IgD-negative memory B cell (primary cell): ENCODE data around the gene TPRG1. TPM values are rescaled to one million over a fixed set of nuclear protein-coding genes. Genes with fewer than 3 reads are reported as not detected.

ENCODE experiments used
- H3K27ac Mint-ChIP-seq, 3 donors: one replicate each; pipeline ENCODE4 v1.8.0; 2020 to 2022; ENCODE audit warnings: mild to moderate bottlenecking in 3 of 3, mixed read lengths in 3 of 3, moderate library complexity in 1 of 3
- H3K27me3 Mint-ChIP-seq: one replicate; pipeline ENCODE4 v1.8.0; 2021; ENCODE audit warnings: mixed read lengths
- H3K36me3 Mint-ChIP-seq: one replicate; pipeline ENCODE4 v1.8.0; 2020; ENCODE audit warnings: mild to moderate bottlenecking, mixed read lengths
- H3K4me1 Mint-ChIP-seq, 3 donors: one replicate each; pipeline ENCODE4 v1.8.0; 2020 to 2022; ENCODE audit warnings: mixed read lengths in 3 of 3, mild to moderate bottlenecking in 1 of 3
- H3K4me3 Mint-ChIP-seq, 4 donors: one replicate each; pipeline ENCODE4 v1.8.0; 2020 to 2022; ENCODE audit warnings: mild to moderate bottlenecking in 4 of 4, mixed read lengths in 4 of 4, moderate library complexity in 3 of 4
- H3K9me3 Mint-ChIP-seq, 3 donors: one replicate each; pipeline ENCODE4 v1.8.0; 2020 to 2021; ENCODE audit warnings: mixed read lengths in 3 of 3, mild to moderate bottlenecking in 1 of 3
- polyA plus RNA-seq: library from polyadenylated mRNA; unstranded; fragments of 300-500 nt; fragmentation: Illumina TruSeq; gene quantifications from one replicate; pipeline ENCODE4 v1.2.3, GENCODE V29; 2021

The TPRG1 gene
- polyA plus RNA-seq, 1 donor from 2014 or later = not detected

DNA sequence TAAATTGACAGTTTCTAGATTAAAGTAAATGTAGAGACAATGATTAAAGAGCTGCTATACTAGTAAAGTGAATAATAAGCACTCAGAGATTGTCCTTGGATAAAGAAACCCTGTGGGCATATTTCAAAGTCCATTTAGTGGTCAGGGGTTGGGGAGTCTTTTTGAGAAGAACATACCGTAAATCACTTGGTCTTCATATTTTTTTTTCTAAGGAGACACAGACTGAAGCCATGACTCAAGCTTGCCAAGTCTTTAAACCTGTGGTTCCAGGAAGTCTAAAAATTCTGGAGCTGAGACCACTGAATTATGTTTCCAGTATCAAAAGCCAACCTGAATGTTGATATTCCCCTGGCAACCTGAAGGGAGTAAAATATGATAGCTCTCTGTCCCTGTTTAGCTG is 171.0 kb downstream of the TPRG1 start:
- Mint-ChIP-seq H3K4me1 (no peaks in the 10 kb centered on the region), H3K36me3 (peaks cover 3% of the 10 kb centered on the region), H3K9me3 (peaks cover 0 to 4% (median 0%) of the 10 kb centered on the region in 3 donors), H3K27ac (no peak overlapping the region), H3K4me3 (no peak overlapping the region), H3K27me3 (peaks cover 11% of the 10 kb centered on the region)

- no peaks in the 10 kb centered on the region for H3K36me3 Mint-ChIP-seq
- no peak overlapping the region for H3K27ac Mint-ChIP-seq
Measured at GRCh38 chr3:189344996-189345395, 173.2 kb downstream of the TPRG1 start.

GRCh38 chr3:189349772-189350171 is 178.0 kb downstream of the TPRG1 start:
- H3K27ac Mint-ChIP-seq = no peak overlapping the region
- no peaks in the 10 kb centered on the region for H3K9me3 Mint-ChIP-seq
- H3K36me3 Mint-ChIP-seq = no peaks in the 10 kb centered on the region
- peaks cover 3% of the 10 kb centered on the region for H3K27me3 Mint-ChIP-seq
- H3K4me1 Mint-ChIP-seq = peaks cover 0 to 2% (median 2%) of the 10 kb centered on the region in 3 donors
- H3K4me3 Mint-ChIP-seq = no peak overlapping the region

More at GRCh38 chr3:189344996-189345395, 173.2 kb downstream of the TPRG1 start:
- Mint-ChIP-seq H3K9me3 (no peaks in the 10 kb centered on the region), H3K4me1 (peaks cover 0 to 2% (median 2%) of the 10 kb centered on the region in 3 donors), H3K4me3 (no peak overlapping the region), H3K27me3 (peaks cover 8% of the 10 kb centered on the region)

- Mint-ChIP-seq H3K36me3 (no peaks in the 10 kb centered on the region), H3K27me3 (peaks cover 4% of the 10 kb centered on the region), H3K4me3 (no peak overlapping the region), H3K9me3 (no peaks in the 10 kb centered on the region), H3K27ac (no peak overlapping the region), H3K4me1 (peaks cover 0 to 2% (median 2%) of the 10 kb centered on the region in 3 donors)
Measured at GRCh38 chr3:189353318-189353965, 181.7 kb downstream of the TPRG1 start.

GRCh38 chr3:189353988-189354889 is 182.5 kb downstream of the TPRG1 start:
- H3K9me3 Mint-ChIP-seq = no peaks in the 10 kb centered on the region
- no peaks in the 10 kb centered on the region for H3K36me3 Mint-ChIP-seq
- H3K4me3 Mint-ChIP-seq = no peak overlapping the region
- H3K4me1 Mint-ChIP-seq = peaks cover 0 to 3% (median 2%) of the 10 kb centered on the region in 3 donors
- no peak overlapping the region for H3K27ac Mint-ChIP-seq
- peaks cover 4% of the 10 kb centered on the region for H3K27me3 Mint-ChIP-seq

GRCh38 chr3:189355115-189355480 is 183.3 kb downstream of the TPRG1 start:
- H3K4me3 Mint-ChIP-seq = no peak overlapping the region

DNA sequence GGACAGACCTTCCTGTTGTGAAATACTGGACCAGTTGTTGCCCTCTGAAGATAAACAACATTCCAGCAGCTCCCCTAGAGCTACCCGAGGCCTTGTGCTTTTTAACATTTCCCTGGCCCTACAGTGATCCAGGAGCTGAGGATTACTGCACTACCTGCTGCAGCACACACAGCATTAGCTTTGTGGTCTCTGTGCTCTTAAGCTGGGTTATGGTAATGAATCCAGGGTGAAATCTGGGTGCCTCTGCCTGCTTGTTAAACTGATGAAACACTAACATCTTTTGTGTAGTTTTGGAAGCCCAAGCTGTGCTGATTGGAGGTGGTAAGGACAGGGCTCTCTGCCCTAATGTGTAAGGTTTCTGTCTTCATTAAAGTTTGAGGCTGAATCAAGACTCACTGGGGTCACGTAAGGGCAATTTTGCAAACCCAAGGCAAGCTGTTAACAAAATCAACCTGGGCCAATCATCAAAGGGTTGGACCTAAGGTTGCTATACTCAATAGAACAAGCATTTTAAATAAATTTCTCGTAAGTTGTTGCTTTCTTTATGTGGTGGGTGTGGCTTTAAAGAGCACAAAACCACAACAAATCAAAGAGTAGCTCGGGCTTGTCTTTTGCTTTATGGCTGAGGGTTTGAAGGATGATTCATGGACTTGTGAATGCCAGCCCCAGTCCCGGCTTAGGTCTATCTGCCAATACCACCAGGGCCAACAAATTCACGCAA is 183.9 kb downstream of the TPRG1 start:
- Mint-ChIP-seq H3K4me3 (no peak overlapping the region), H3K27ac (no peak overlapping the region), H3K9me3 (no peaks in the 10 kb centered on the region), H3K36me3 (no peaks in the 10 kb centered on the region), H3K4me1 (peaks cover 0 to 2% (median 0%) of the 10 kb centered on the region in 3 donors), H3K27me3 (peaks cover 4% of the 10 kb centered on the region)

More at GRCh38 chr3:189355115-189355480, 183.3 kb downstream of the TPRG1 start:
- Mint-ChIP-seq H3K27me3 (peaks cover 4% of the 10 kb centered on the region), H3K36me3 (no peaks in the 10 kb centered on the region), H3K4me1 (peaks cover 0 to 2% (median 0%) of the 10 kb centered on the region in 3 donors), H3K27ac (no peak overlapping the region), H3K9me3 (no peaks in the 10 kb centered on the region)

GRCh38 chr3:189360291-189360690 is 188.5 kb downstream of the TPRG1 start:
- Mint-ChIP-seq H3K4me3 (no peak overlapping the region), H3K36me3 (no peaks in the 10 kb centered on the region), H3K9me3 (no peaks in the 10 kb centered on the region), H3K27ac (no peak overlapping the region), H3K27me3 (peaks cover 4% of the 10 kb centered on the region), H3K4me1 (peaks cover 0 to 2% (median 0%) of the 10 kb centered on the region in 3 donors)

DNA sequence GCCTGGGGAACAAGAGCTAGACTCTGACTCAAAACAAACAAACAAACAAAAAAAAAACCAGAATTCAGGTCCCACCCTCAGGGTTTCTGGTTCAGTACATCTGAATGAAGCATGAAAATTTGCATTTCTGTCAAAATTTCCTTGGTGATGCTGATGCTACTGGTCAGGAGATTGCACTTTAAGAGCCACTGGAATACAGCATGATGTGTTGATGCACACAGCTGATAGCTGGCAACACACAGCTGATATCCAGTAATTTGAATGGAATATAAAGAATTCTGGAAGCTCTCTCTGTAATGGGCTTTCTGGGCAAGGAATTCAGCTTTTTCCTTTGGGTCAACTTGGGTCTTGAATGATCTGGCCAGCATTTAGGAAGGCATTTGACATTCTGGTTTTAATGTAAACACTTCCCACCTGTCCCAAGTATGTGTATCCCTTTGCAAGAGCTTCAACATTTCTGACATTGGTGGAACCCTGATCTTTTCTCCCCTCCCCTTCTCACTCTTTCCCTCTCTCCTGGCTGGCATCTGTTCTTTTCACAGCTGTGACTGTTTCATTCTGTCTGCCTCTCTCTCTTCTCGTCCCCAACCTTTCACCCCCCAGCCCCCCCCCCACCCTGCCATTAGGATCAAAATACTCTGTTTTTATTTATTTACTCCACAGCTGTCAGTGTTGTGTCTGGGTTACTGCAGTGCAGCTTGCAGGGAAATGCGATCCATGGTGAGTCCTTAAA is 189.5 kb downstream of the TPRG1 start:
- Mint-ChIP-seq H3K4me3 (no peak overlapping the region), H3K27me3 (peaks cover 4% of the 10 kb centered on the region)

GRCh38 chr3:189363590-189364255 is 192.0 kb downstream of the TPRG1 start:
- Mint-ChIP-seq H3K4me1 (peaks cover 0 to 4% (median 2%) of the 10 kb centered on the region in 3 donors), H3K9me3 (no peaks in the 10 kb centered on the region), H3K27me3 (peaks cover 2% of the 10 kb centered on the region), H3K4me3 (no peak overlapping the region), H3K36me3 (peaks cover 2% of the 10 kb centered on the region), H3K27ac (no peak overlapping the region)

More for the DNA sequence above, 189.5 kb downstream of the TPRG1 start:
- Mint-ChIP-seq H3K36me3 (no peaks in the 10 kb centered on the region), H3K27ac (no peak overlapping the region), H3K9me3 (no peaks in the 10 kb centered on the region), H3K4me1 (peaks cover 0 to 2% (median 0%) of the 10 kb centered on the region in 3 donors)

- H3K4me1 Mint-ChIP-seq = peaks cover 0 to 4% (median 2%) of the 10 kb centered on the region in 3 donors
- H3K9me3 Mint-ChIP-seq = no peaks in the 10 kb centered on the region
- peaks cover 2% of the 10 kb centered on the region for H3K27me3 Mint-ChIP-seq
- H3K27ac Mint-ChIP-seq = no peak overlapping the region
- H3K36me3 Mint-ChIP-seq = peaks cover 2% of the 10 kb centered on the region
- no peak overlapping the region for H3K4me3 Mint-ChIP-seq
Measured at GRCh38 chr3:189365609-189366564, 194.1 kb downstream of the TPRG1 start.

GRCh38 chr3:189368384-189368783 is 196.6 kb downstream of the TPRG1 start:
- no peak overlapping the region for H3K4me3 Mint-ChIP-seq
- H3K4me1 Mint-ChIP-seq = peaks cover 0 to 5% (median 4%) of the 10 kb centered on the region in 3 donors
- H3K27ac Mint-ChIP-seq = no peak overlapping the region
- H3K36me3 Mint-ChIP-seq = peaks cover 2% of the 10 kb centered on the region
- H3K9me3 Mint-ChIP-seq = no peaks in the 10 kb centered on the region
- H3K27me3 Mint-ChIP-seq = peaks cover 2% of the 10 kb centered on the region

DNA sequence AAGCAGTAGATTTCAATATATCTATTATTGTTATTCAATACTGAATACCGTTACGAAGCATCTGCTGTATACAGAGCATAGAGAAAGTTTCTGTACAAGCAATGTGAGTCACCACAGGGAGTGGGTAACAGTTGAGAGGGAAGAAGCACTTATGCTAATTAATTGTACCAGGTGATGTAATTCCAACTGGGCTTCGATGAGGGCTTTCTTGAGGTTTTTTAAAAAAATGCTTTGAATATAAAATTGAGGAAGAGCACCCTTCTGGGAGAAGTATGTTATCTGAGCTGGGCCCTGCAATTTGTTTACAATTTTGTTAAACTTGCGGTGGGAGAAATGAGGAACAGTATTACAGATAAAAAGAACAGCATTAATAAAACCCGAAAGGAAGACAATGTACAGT is 197.9 kb downstream of the TPRG1 start:
- Mint-ChIP-seq H3K27me3 (peaks cover 2% of the 10 kb centered on the region), H3K27ac (no peak overlapping the region), H3K4me3 (no peak overlapping the region), H3K36me3 (peaks cover 2% of the 10 kb centered on the region), H3K9me3 (no peaks in the 10 kb centered on the region), H3K4me1 (peaks cover 0 to 5% (median 4%) of the 10 kb centered on the region in 3 donors)
